Measurements from ENCODE around the gene DNAJC21. TPM values are rescaled to one million over a fixed set of nuclear protein-coding genes. Genes with fewer than 3 reads are reported as not detected.
A peak's percentile ranks its signal among the peaks of the same experiment; 100 is the strongest.

DNAJC21 gene
- total and polyA plus RNA-seq, 9 of the 15 experiments (the other 6 are each of a cell fraction or from before 2014, with no cell fraction given): 26.6 to 105 (median 70.7) TPM

GRCh38 chr5:34898258-34898895 lies 31.0 kb upstream of the DNAJC21 start (continued):
- no peak for TF ChIP-seq ZFP91 (CRISPR knock-in tag; IDR thresholded peaks at IDR 0.05)
- no peak for TF ChIP-seq CHD4 (IDR thresholded peaks at IDR 0.05; ENCODE audit: insufficient read depth, insufficient replicate concordance, low read depth, low read length, poor library complexity, severe bottlenecking)
- TF ChIP-seq E2F8 (IDR thresholded peaks at IDR 0.05; ENCODE audit: low read depth, partially characterized antibody): peak; percentile 25
- 0 out of 2 replicates have a peak, but pooled peaks have one; percentile 15 for TF ChIP-seq HMBOX1 (IDR thresholded peaks at IDR 0.05)
- TF ChIP-seq DEAF1 (CRISPR knock-in tag; IDR thresholded peaks at IDR 0.05): peak; percentile 86
- TF ChIP-seq RHOXF2B (CRISPR knock-in tag; conservative IDR thresholded peaks at IDR 0.05): no peak
- no peak for TF ChIP-seq SMARCC2 (IDR thresholded peaks at IDR 0.05; ENCODE audit: low read depth)
- TF ChIP-seq ZBTB2 (IDR thresholded peaks at IDR 0.05): no peak
- TF ChIP-seq GATAD2B (IDR thresholded peaks at IDR 0.05; ENCODE audit: borderline replicate concordance): no peak
- no peak for TF ChIP-seq SAP30 (IDR thresholded peaks at IDR 0.05; ENCODE audit: borderline replicate concordance, insufficient read depth, low read depth, low read length, poor library complexity, severe bottlenecking)
- TF ChIP-seq CBX3 (IDR thresholded peaks at IDR 0.05; ENCODE audit: borderline replicate concordance in 1 of 2, low read length in 2 of 2): 0 out of 3 replicates have a peak, but pooled peaks of 1 of the 2 experiments have one; percentile 36
- no peak for TF ChIP-seq NR2C2 (CRISPR knock-in tag; IDR thresholded peaks at IDR 0.05)
- TF ChIP-seq NR2C2 (tag; IDR thresholded peaks at IDR 0.05): no peak
- TF ChIP-seq ZNF77 (CRISPR knock-in tag; IDR thresholded peaks at IDR 0.05): no peak
- no peak for TF ChIP-seq MCM5 (IDR thresholded peaks at IDR 0.05; ENCODE audit: low read depth)
- peak; percentile 14 for TF ChIP-seq ZFP36 (IDR thresholded peaks at IDR 0.05; ENCODE audit: low read depth, low read length, partially characterized antibody)
- TF ChIP-seq DMBX1 (CRISPR knock-in tag; IDR thresholded peaks at IDR 0.05; ENCODE audit: borderline replicate concordance): no peak
- TF ChIP-seq BRD9 (IDR thresholded peaks at IDR 0.05; ENCODE audit: low read depth, partially characterized antibody): no peak
